GM12891 (cell line): ENCODE results near the gene ZNF467.

ENCODE experiments used
- POLR2A ChIP-seq: IDR thresholded peaks from 2 replicates; pipeline ENCODE4 v1.6.1; 2011; ENCODE audit warnings: low read depth, low read length, control low read depth
- POLR2AphosphoS5 ChIP-seq: IDR thresholded peaks from 2 replicates; pipeline ENCODE4 v1.6.1; 2011; ENCODE audit warnings: low read depth, low read length, control low read depth

- no peak for TF ChIP-seq POLR2A
- TF ChIP-seq POLR2AphosphoS5, result no peak
These were observed 9.7 kb downstream of the ZNF467 start for GRCh38 chr7:149763563-149764240.
